ENCODE data around the gene ADK. TPM values are rescaled to one million over a fixed set of nuclear protein-coding genes. Genes with fewer than 3 reads are reported as not detected.

The ADK gene
- total RNA-seq, 1 experiment from 2014 or later = 26.8 TPM

- H3K27me3 ChIP-seq (ENCODE audit: insufficient read depth, low read length) = no peaks in the 10 kb centered on the region
- no peak overlapping the region for H2AK5ac ChIP-seq (ENCODE audit: insufficient read length, low read length)
- H3K9me3 ChIP-seq (ENCODE audit: control insufficient read depth, low read depth, low read length) = no peaks in the 10 kb centered on the region
- no peak for DNase-seq
- peak overlapping the region in 1 of 3 experiments; percentile 1; a peak in 1 of 7 replicates for H3K27ac Mint-ChIP-seq
- no peak overlapping the region for H4K91ac ChIP-seq (ENCODE audit: insufficient read length, low read depth, low read length)
- no peak overlapping the region for H2BK5ac ChIP-seq (ENCODE audit: insufficient read length, low read length)
- no peak overlapping the region for H3K27ac ChIP-seq (ENCODE audit: insufficient read length, low read depth, low read length)
- H3K9ac ChIP-seq (ENCODE audit: extremely low read depth, insufficient read length, low read length) = no peak overlapping the region
- no peak for TF ChIP-seq CTCF (conservative IDR thresholded peaks at IDR 0.05)
- H3K23ac ChIP-seq (ENCODE audit: insufficient read length, low read depth, low read length) = no peak overlapping the region
- H3K23me2 ChIP-seq (ENCODE audit: insufficient read length, low read depth, low read length, poor library complexity, severe bottlenecking) = no peaks in the 10 kb centered on the region
- no peak overlapping the region for H3K4ac ChIP-seq (ENCODE audit: low read depth, low read length)
- no peak overlapping the region for H3K4me2 ChIP-seq (ENCODE audit: insufficient read depth, insufficient read length, low read length)
- no peak overlapping the region for H4K5ac ChIP-seq (ENCODE audit: insufficient read length, low read depth, low read length)
- H3K4me1 ChIP-seq (ENCODE audit: insufficient read depth, low read length) = no peaks in the 10 kb centered on the region
- no peaks in the 10 kb centered on the region for H3K9me3 Mint-ChIP-seq
- no peak overlapping the region for H2BK120ac ChIP-seq (ENCODE audit: low read depth, low read length, poor library complexity, severe bottlenecking)
- no peak overlapping the region for H2AFZ ChIP-seq (ENCODE audit: low read length)
- H3T11ph ChIP-seq (ENCODE audit: low read length) = no peak overlapping the region
- H3K4me1 Mint-ChIP-seq = no peaks in the 10 kb centered on the region
- H2BK15ac ChIP-seq (ENCODE audit: low read depth, low read length) = no peak overlapping the region
- H4K20me1 ChIP-seq (ENCODE audit: control insufficient read depth, insufficient read depth, insufficient read length) = no peaks in the 10 kb centered on the region
- H2BK20ac ChIP-seq (ENCODE audit: low read depth, low read length, poor library complexity, severe bottlenecking) = no peak overlapping the region
- no peak overlapping the region for H3K14ac ChIP-seq (ENCODE audit: insufficient read depth, low read length)
- H2BK12ac ChIP-seq (ENCODE audit: insufficient read length, low read depth, low read length) = no peak overlapping the region
- 0 out of 7 replicates have a peak, but pooled peaks cover 0 to 2% (median 0%) of the 10 kb centered on the region in 3 experiments for H3K36me3 Mint-ChIP-seq (ENCODE audit: insufficient read depth in 1 of 3, low read depth in 3 of 3)
- H3K4me3 Mint-ChIP-seq = no peak overlapping the region
- no peak overlapping the region for H3K56ac ChIP-seq (ENCODE audit: insufficient read length, low read depth, low read length)
- H3K27me3 Mint-ChIP-seq (ENCODE audit: low read depth) = no peaks in the 10 kb centered on the region
- H3K79me1 ChIP-seq (ENCODE audit: insufficient read depth, low read depth, low read length, poor library complexity, severe bottlenecking) = no peaks in the 10 kb centered on the region
- no peaks in the 10 kb centered on the region for H3K79me2 ChIP-seq (ENCODE audit: insufficient read depth, low read length)
- WGBS (ENCODE audit: extremely low coverage, insufficient read length, low lambda C conversion rate) = no CpG with 5 or more reads among the region's 2 CpGs
- no peak overlapping the region for H4K8ac ChIP-seq (replicated peaks; ENCODE audit: insufficient read length, low read depth, low read length)
- no peak overlapping the region for H3K18ac ChIP-seq (ENCODE audit: insufficient read length, low read depth, low read length)
These were observed 131.8 kb downstream of the ADK start for GRCh38 chr10:74282848-74283210.
